Stromal cell of bone marrow (primary cell): ENCODE measurements around the gene SIRPD.
"Not testable (repeated sequence)": the region's sequence is repeated elsewhere in the genome, so short reads cannot be mapped to it uniquely, and the experiment has no call there.

Experiments
- DNase-seq: peaks from one replicate; pipeline ENCODE4 v3.0.0-alpha.2; 2012; ENCODE audit warnings: low read depth

The SIRPD gene

GRCh38 chr20:1557605-1558004 lies at the start of gene SIRPD:
TSS of gene SIRPD (minus strand) at chr20:1557705. CDS start at chr20:1557653, 52 bp downstream.
- no peak for DNase-seq

GRCh38 chr20:1600736-1601135 lies 43.2 kb upstream of the SIRPD start:
- DNase-seq, result no peak

GRCh38 chr20:1595333-1595732 lies 37.8 kb upstream of the SIRPD start:
- no peak for DNase-seq

GRCh38 chr20:1588533-1589460 lies 31.3 kb upstream of the SIRPD start:
- DNase-seq, result no peak

- no peak for DNase-seq
Observed at GRCh38 chr20:1587781-1588532, 30.5 kb upstream of the SIRPD start.

GRCh38 chr20:1579488-1579887 lies 22.0 kb upstream of the SIRPD start:
- no peak for DNase-seq

- no peak for DNase-seq
Observed at GRCh38 chr20:1577906-1578305, 20.4 kb upstream of the SIRPD start.

GRCh38 chr20:1577313-1577712 lies 19.8 kb upstream of the SIRPD start:
- DNase-seq, result not testable (repeated sequence)

GRCh38 chr20:1576641-1577040 lies 19.1 kb upstream of the SIRPD start:
- no peak for DNase-seq

- DNase-seq, result not testable (repeated sequence)
Observed at GRCh38 chr20:1576003-1576402, 18.5 kb upstream of the SIRPD start.

- DNase-seq, result not testable (repeated sequence)
Observed at GRCh38 chr20:1571583-1571982, 14.1 kb upstream of the SIRPD start.

- peak; percentile 14 for DNase-seq
Observed at GRCh38 chr20:1569415-1569881, 11.9 kb upstream of the SIRPD start.

- DNase-seq, result no peak
Observed at GRCh38 chr20:1568163-1568490, 10.6 kb upstream of the SIRPD start.

GRCh38 chr20:1567392-1568162 lies 10.1 kb upstream of the SIRPD start:
- DNase-seq, result peak; percentile 38

GRCh38 chr20:1566701-1567100 lies 9.2 kb upstream of the SIRPD start:
- no peak for DNase-seq

- DNase-seq, result no peak
Observed at GRCh38 chr20:1565461-1565860, 8.0 kb upstream of the SIRPD start.

GRCh38 chr20:1563598-1563997 lies 6.1 kb upstream of the SIRPD start:
- no peak for DNase-seq

- no peak for DNase-seq
Observed at GRCh38 chr20:1562622-1563021, 5.1 kb upstream of the SIRPD start.

GRCh38 chr20:1561350-1561749 lies 3.8 kb upstream of the SIRPD start:
- DNase-seq, result no peak

- DNase-seq, result no peak
Observed at GRCh38 chr20:1555952-1556351, 1.6 kb downstream of the SIRPD start.

GRCh38 chr20:1539816-1540419 lies 17.6 kb downstream of the SIRPD start:
- DNase-seq, result no peak

GRCh38 chr20:1538655-1539054 lies 18.9 kb downstream of the SIRPD start:
- no peak for DNase-seq
